NCI-H748 (cell line): Measurements from ENCODE around the gene DBH.

ENCODE experiments used
- DNase-seq: peaks from one replicate; lab custom pipeline; 2025; ENCODE audit not compliant: unreplicated experiment; lab: John Stamatoyannopoulos, UW

Gene DBH

DNA sequence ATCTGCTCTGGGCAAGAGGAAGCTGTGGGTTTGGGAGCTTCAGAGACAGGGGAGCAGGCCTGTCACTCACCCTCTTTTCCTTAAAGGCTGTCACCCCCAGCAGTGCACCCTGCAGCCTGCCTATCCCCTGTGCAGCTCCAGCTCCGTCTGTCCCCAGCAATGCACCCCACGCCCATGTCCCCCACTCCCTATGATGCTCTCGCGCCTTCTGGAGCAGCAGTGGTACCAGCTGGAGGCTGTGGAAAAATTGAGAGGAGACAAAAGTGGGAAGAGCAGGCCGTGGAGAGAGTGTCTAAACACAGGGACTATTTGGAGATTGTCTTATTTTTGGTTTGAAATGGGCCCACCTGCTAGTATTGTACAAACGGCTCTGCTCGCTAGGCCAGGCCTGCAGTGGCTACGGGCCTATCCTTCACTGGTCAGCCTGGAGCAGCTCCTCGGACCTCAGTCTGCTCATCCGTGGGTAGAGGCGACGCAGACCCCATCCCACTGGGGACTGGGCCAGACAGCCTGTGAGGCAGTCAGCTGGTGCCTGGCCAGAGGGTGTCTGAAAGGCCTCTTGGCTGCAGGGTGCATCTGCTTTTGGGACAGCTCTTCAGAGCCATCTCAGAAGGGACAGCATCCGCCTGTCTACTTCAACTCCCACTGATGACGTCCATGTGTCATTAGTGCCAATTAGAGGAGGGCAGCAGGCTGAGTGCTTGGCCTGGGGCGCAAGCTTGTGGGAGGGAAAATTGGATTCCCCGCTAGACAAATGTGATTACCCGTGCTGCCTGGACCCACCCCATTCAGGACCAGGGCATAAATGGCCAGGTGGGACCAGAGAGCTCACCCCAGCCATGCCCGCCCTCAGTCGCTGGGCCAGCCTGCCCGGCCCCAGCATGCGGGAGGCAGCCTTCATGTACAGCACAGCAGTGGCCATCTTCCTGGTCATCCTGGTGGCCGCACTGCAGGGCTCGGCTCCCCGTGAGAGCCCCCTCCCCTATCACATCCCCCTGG is at the start of gene DBH:
DBH (plus strand) TSS at position 831 of the 999 bp plus-strand sequence; CDS start at position 840, 9 bp downstream.
- DNase-seq = no peak

DNA sequence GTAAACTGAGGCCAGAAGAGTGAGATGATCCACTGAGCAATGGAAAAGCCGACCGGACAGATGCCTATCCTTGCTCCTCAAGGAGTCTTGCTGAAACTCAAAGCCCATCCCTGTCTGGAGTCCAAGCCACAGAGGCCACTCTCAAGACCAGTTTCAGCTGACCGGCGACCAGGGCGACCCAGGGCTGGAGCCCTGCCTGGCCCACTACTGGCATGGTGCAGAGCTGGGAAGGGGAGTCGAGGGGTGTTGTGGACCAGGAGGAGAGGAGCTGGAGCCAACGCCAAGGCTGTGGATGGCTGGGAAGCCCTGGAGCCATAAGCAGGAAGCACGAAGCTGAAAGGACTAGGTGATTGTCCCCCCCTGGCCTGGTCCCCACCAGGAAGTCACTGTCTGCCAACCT is 49.1 kb upstream of the DBH start:
- DNase-seq = no peak

DNA sequence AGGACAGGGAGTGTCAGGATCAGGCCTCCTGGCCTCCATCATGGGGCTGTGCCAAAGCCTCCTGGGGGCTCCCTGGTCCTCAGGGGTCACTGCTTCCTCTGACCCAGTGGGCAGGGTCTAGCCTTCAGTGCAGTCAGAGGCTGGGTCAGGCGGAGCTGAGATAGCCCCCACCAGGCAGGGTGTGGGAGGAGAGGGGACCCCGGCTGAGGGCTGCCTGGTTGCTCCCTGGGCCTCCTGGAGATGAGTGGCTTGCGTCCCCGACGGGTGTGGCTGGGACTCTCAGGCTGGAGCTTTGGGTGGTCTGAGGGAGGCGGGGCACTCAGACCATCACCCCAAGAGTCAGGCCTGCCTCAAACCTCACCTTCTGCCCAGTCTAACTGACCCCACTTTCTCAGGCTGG is 48.7 kb upstream of the DBH start:
- DNase-seq = no peak

DNA sequence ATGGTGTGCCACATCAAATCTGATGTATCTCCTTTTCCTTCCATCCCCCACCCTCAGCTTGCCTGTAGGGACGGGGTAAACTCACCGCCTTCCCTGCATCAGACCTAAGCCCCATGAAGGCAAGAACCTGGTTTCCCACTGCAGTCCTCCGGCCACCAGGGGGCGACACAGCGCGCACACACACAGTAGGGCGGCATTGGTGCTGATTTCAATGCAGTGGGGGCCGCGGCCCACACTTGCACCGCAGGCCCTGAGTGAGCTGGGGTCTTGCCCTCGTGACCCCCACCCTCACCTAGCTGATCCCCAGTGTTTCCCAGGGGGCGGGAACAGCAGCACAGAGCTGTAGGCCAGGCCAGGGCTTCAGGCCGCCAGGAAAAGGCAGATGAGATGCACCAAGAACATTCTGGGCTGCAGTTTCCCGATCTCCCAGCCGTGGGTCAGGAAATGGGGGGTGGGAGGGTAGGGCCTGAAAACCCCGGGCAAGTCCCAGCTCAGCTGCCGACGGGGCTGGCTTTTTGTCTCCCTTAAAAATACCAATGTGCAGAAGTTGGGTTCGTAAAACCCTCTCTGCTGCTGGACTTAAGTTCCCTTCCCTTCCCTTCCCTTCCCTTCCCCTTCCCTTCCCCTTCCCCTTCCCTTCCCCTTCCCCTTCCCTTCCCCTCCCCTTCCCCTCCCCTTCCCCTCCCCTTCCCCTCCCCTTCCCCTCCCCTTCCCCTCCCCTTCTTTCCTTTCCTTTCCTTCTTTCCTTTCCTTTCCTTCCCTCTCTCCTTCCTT is 46.5 kb upstream of the DBH start:
- DNase-seq = no peak

DNA sequence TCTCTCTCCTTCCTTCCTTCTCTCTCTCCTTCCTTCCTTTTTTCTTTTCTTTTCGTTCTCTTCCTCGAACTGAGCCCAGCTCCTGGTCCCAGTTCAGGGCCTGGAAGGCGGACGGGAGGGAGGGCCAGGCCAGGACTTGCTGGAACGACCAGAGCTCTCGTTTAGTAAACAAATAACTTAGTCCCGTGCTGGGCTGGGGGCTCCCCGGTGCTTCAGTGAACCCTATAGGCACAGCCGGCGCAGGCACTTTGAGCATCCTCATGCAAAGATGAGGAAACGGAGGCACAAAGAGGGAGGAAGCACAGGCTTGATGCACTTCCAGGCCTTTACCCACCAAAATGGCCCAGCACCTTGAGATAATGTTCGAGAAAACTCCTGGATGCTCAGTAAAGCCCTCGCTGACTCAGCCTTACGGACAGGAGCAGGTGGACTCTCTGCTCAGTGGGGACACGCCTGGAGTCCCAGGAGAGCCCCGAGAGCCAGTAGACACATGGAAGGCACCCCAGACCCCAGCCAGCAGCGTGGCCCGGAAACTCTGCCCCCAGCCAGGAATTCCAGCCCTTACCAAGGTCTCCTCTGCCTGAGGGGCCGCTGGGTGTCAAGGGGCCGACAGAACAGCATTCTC is 45.8 kb upstream of the DBH start:
- no peak for DNase-seq

DNA sequence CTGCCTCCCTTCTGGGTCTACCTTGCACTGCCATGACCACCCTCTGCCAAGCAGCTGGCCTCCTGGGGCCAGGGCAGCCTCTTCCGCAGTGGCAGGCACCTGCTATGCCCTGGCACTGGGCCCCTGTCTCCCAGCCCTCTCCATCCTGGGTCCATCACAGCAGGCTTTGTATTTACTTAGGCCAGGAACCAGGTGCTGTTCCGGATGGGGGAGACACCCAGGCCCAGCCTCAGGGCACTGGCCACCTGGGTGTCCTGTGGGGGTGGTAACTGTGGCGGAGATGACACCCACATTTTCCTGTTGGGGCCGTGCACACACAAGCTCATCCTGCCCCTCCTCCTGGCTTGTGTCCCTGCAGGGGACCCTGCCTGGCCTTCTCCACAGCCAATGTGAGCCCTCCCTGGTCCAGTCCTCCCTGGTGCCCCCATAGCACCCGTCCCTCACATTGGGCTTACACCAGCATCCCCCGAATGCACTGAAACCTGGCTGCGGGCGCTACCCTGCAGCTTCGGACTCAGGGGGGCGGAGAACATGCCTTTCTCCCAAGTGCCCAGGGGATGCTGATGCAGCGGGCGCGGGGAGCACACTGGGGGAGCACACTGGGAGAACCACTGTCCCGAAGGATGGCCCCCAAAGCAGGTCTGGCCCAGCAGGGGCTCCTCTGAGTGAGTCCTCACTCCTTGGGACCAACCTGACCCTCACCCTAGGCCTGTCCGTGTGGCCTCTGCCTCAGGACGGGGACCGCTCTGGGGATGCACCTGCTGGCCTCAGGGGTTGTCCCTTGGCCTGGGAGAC is 44.9 kb upstream of the DBH start:
- DNase-seq = no peak

- no peak for DNase-seq
Observed at GRCh38 chr9:133591985-133592384, 44.2 kb upstream of the DBH start.

GRCh38 chr9:133592731-133593409 is 43.3 kb upstream of the DBH start:
- no peak for DNase-seq

DNA sequence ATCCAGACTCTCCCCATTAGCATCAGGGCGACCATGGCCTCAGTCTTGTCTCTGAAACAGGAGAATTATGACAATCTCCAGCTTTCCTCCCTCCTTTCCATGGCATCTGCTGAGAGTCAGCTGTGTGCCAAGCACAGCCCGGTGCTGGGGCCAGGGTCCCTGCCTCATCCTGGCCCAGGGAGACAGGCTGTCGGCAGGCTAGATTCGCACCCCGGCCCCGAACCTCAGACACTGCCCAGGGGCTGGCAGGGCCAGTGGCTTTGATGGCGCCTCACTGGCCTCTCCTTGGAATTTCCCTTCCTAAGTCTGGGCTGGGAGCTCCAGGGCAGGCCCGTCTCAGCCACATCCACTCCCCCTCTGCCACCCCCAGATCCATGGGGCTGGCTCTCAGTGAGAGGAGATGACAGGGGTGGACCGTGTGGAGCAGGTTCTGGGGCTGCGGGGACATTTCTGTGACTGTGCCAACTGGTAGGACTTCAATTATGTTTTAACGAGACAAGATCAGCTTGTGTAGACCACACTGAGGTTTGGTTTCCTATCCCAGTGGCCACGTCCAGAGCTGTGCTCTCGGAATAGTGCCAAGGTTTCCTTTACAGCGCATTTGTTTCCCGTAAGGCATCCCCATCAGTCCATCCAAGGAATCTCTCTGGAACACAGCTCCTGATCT is 42.4 kb upstream of the DBH start:
- DNase-seq = no peak

- no peak for DNase-seq
Observed at GRCh38 chr9:133594310-133594709, 41.9 kb upstream of the DBH start.

- DNase-seq = no peak
Observed at GRCh38 chr9:133595910-133596309, 40.3 kb upstream of the DBH start.

GRCh38 chr9:133597316-133597957 is 38.7 kb upstream of the DBH start:
- DNase-seq = peak; percentile 31

DNA sequence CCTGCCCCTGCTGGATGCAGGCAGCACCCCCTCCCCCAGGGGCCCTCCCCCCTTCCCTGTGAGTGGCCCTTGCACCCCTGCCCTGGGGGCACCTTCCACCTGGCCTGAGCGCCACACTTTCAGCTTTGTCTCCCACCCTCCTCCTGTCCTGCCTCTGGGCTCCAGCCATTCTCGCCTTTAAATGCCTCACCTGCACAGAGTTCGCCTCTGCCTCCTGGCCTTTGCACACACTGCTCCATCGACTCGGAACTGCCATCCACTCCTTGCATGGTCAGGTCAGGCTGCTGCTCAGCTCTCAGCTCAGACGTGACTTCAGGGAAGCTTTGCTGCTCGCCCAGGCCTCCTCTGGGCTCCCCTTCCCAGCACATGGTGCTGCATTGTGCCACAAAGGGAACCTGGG is 37.2 kb upstream of the DBH start:
- no peak for DNase-seq

DNA sequence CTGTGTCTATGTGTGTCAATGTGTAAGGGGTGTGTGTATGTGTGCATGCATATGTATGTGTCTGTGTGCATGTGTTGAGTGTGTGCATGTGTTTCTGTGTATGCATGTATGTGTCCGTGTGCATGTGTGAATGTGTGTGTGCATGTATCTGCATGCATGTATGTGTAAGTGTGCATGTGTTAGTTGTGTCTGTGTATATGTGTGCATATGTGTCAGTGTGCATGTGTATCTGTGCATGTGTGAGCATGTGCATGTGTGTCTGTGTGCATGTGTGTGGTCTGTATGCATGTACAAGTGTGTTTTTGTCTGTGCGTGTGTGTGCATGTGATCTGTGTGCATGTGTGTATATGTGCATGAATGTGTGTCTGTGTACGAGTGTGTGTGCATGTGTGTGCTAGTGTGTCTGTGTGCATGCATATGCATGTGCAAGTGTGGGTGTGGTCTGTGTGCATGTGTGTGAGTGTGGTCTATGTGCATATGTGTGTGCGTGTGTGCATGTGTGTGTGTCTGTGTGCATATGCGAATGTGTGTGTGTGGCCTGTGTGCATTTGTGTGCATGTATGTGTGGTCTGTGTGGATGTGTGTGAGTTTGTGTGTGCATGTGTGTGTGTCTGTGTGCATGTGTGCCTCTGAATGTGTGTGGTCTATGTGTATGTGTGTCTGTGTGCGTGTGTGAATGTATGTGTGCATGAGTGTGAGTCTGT is 36.5 kb upstream of the DBH start:
- DNase-seq = no peak

DNA sequence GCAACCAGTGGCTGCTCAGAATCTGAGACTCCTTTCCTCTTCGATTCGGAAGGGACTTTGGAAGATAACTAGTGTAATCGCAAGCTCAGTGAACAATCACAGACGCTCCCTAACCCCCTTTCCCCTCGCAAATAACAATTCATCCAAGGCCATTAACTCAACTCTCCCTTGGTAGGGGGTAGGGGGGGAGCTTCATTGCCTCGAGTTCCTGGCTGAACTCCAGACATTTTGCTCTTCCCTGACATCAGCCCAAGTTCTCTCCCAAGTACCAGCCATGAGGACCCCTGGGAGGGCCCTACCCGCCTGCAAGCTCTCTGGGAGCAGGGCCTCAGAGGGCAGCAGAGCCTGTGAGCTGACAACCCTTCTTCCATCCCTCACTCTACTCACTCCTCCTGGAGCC is 35.4 kb upstream of the DBH start:
- DNase-seq = no peak

DNA sequence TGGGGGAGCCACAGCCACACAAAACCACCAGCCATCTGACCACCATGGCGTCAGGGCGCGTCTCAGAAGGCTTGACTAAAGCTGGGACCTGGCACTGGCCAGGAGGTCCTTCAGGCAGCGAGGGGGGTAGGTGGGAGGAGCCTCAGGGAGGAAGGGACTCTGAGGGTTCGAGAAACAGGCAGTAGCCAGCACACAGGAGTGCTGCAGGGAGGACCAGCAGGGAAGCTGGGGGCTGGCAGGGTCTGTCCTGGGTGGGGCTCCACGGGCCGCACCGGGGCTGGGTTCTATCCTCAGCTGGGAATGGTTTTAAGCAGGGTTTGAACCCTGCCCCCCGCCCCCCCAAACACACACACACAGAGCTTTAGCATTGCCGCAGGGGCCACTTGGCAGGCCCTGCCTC is 34.4 kb upstream of the DBH start:
- DNase-seq = no peak

GRCh38 chr9:133602277-133602676 is 33.9 kb upstream of the DBH start:
- DNase-seq = peak; percentile 19

DNA sequence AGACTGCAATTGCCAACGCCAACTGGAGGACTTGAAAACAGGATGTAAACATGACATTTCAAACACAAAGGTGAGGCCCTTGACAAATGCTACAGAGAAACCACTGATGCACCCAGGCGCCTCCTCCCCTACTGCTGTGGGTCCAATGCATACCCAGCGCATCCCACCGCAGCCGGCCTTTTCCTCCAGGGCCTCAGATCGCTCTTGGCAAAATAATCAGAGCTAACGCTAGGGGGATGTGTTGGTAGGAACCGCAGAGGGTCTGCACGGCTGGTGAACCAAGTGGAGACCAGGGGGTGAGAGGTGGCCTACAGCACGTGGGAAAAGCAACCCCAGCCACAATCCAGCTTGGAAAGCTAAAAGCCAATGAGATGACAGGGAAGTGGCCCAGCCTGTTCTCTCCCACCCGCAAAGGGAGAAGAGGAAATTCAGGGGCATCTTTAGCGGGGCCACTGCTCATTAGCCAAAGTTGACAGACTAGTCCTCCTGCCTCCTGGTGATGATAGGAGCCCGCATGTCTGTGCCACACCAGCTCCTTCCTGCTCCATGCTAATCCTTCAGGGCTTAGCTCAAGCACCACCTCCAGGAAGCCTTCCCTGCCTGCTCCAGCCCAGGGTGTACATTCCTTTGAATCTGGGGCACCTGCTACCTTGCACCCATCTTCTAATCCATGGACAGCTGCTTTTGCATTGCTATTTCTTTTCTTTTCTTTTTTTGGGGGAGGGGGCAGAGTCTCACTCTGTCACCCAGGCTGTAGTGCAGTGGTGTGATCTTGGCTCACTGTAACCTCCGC is 32.8 kb upstream of the DBH start:
- DNase-seq = peak; percentile 87
